Thyroid gland (tissue), 4 donors: ENCODE data around the gene PARP8. TPM values are rescaled to one million over a fixed set of nuclear protein-coding genes. Genes with fewer than 3 reads are reported as not detected.
A peak's percentile ranks its signal among the peaks of the same experiment; 100 is the strongest.

Experiments used
- DNase-seq, 2 donors: peaks; one replicate each; pipeline ENCODE4 v3.0.0-alpha.2; 2019
- H3K27ac ChIP-seq, 3 donors: fragments of 200-600 bp; sonication (generic); 1 replicate in 2 of 3; 2 replicates in 1 of 3; pipeline ENCODE4 v1.5.1; 2016 to 2019; ENCODE audit warnings: mild to moderate bottlenecking in 1 of 3, moderate library complexity in 1 of 3
- H3K27me3 ChIP-seq: fragments of 200-600 bp; sonication (generic); one replicate; pipeline ENCODE4 v1.5.1; 2019
- H3K36me3 ChIP-seq, 2 donors: fragments of 200-600 bp; sonication (generic); one replicate each; pipeline ENCODE4 v1.5.1; 2016 to 2019
- H3K4me1 ChIP-seq, 2 donors: fragments of 200-600 bp; sonication (generic); one replicate each; pipeline ENCODE4 v1.5.1; 2017 to 2019
- H3K4me3 ChIP-seq, 3 donors: fragments of 200-600 bp; sonication (generic); replicated peaks in 1 of 3; 1 replicate in 2 of 3; 2 replicates in 1 of 3; pipeline ENCODE4 v1.5.1; 2016; ENCODE audit warnings: mild to moderate bottlenecking in 1 of 3
- H3K9me3 ChIP-seq: fragments of 200-600 bp; sonication (generic); one replicate; pipeline ENCODE4 v1.5.1; 2017
- POLR2A ChIP-seq, 2 donors: fragments of 450-650 bp; IDR thresholded peaks; one replicate each; pipeline ENCODE4 v1.6.1; 2017; ENCODE audit warnings: antibody characterized with exemption in 2 of 2, mild to moderate bottlenecking in 2 of 2, moderate library complexity in 1 of 2
- WGBS, 2 donors: methylation state at CpG; one replicate each; pipeline ENCODE4 v1.1.5; 2017; 5-methylcytosine and 5-hydroxymethylcytosine counted together
- intact Hi-C: fragments of 100-400 bp; cut with DNase I; formaldehyde crosslinking; loops from one replicate; pipeline ENCODE4 v1.15.1; 2023
- total RNA-seq, 4 donors: library from RNA; depleted of rRNA; stranded (reverse); fragments of >200 nt; gene quantifications; one replicate each; pipeline ENCODE4 v1.2.3, GENCODE V29; 2016
- TF ChIP-seq, protein P1 (sequence below), 6 experiments: fragments of 200-600 bp in 3 of 6; fragments of 450-650 bp in 3 of 6; sonication (generic) in 3 of 6; IDR thresholded peaks; one replicate each; pipeline ENCODE4 v1.5.1; 2016 to 2019; ENCODE audit warnings: antibody characterized with exemption in 6 of 6, mild to moderate bottlenecking in 2 of 6, inconsistent platforms in 1 of 6, moderate library complexity in 1 of 6

The PARP8 gene
- total RNA-seq, 4 donors from 2014 or later, result 71.2 to 151 (median 107) TPM

DNA sequence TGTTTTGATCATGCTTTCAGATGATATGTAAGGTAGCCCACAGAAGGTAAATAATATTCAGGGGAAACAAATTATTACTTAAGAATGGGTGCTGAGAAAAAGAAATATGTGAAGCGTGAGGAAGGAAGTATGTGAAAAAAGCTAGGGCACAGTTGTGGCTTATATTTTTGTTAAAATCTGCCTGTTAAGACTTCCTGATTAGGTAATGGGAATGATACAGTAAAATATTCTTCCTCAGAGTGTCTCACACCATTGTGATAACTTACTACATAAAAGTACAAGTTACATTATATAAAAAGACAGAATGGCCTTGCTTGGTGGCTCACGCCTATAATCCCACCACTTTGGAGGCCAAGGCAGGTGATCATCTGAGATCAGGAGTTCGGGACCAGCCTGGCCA lies 18.7 kb upstream of the PARP8 start:
- no peak overlapping the region for H3K4me3 ChIP-seq
- no peak overlapping the region for H3K27ac ChIP-seq
- TF ChIP-seq, protein P1, sequence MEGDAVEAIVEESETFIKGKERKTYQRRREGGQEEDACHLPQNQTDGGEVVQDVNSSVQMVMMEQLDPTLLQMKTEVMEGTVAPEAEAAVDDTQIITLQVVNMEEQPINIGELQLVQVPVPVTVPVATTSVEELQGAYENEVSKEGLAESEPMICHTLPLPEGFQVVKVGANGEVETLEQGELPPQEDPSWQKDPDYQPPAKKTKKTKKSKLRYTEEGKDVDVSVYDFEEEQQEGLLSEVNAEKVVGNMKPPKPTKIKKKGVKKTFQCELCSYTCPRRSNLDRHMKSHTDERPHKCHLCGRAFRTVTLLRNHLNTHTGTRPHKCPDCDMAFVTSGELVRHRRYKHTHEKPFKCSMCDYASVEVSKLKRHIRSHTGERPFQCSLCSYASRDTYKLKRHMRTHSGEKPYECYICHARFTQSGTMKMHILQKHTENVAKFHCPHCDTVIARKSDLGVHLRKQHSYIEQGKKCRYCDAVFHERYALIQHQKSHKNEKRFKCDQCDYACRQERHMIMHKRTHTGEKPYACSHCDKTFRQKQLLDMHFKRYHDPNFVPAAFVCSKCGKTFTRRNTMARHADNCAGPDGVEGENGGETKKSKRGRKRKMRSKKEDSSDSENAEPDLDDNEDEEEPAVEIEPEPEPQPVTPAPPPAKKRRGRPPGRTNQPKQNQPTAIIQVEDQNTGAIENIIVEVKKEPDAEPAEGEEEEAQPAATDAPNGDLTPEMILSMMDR (IDR thresholded peaks at IDR 0.05), result no peak
- no peak for TF ChIP-seq POLR2A (IDR thresholded peaks at IDR 0.05)
- no peak for DNase-seq
- no peaks in the 10 kb centered on the region for H3K27me3 ChIP-seq
- H3K9me3 ChIP-seq, result no peaks in the 10 kb centered on the region
- intact Hi-C loops, result no loop called here
- H3K4me1 ChIP-seq, result peaks cover 0 to 7% of the 10 kb centered on the region in 2 donors
- WGBS, 2 donors, result 62 to 63% methylated on average over 3 of the region's 3 CpGs
- no peaks in the 10 kb centered on the region for H3K36me3 ChIP-seq

DNA sequence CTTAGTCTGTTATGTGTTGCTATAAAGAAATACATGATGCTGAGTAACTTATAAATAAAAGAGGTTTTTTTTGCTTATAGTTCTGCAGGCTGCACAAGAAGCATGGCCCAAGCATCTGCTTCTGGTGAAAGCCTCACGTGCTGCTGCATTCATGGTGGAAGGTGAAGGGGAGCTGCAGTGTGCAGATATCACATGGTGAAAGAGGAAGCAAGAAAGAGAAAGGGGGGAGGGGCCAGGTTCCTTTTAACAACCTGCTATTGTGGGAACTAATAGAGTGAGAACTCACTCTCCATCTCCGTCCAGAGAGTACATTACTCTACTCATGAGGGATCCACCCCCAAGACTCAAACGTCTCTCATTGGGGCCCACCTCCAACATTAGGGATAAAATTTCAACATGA lies 12.5 kb upstream of the PARP8 start:
- Histone ChIP-seq H3K27ac (no peak overlapping the region), H3K4me3 (no peak overlapping the region), H3K27me3 (no peaks in the 10 kb centered on the region), H3K9me3 (no peaks in the 10 kb centered on the region), H3K4me1 (peaks cover 14 to 23% of the 10 kb centered on the region in 2 donors), H3K36me3 (no peaks in the 10 kb centered on the region)
- TF ChIP-seq, protein P1 (IDR thresholded peaks at IDR 0.05), result no peak
- intact Hi-C loops, result no loop called here
- WGBS, 2 donors, result 80 to 86% methylated on average over 3 of the region's 3 CpGs
- no peak for DNase-seq

DNA sequence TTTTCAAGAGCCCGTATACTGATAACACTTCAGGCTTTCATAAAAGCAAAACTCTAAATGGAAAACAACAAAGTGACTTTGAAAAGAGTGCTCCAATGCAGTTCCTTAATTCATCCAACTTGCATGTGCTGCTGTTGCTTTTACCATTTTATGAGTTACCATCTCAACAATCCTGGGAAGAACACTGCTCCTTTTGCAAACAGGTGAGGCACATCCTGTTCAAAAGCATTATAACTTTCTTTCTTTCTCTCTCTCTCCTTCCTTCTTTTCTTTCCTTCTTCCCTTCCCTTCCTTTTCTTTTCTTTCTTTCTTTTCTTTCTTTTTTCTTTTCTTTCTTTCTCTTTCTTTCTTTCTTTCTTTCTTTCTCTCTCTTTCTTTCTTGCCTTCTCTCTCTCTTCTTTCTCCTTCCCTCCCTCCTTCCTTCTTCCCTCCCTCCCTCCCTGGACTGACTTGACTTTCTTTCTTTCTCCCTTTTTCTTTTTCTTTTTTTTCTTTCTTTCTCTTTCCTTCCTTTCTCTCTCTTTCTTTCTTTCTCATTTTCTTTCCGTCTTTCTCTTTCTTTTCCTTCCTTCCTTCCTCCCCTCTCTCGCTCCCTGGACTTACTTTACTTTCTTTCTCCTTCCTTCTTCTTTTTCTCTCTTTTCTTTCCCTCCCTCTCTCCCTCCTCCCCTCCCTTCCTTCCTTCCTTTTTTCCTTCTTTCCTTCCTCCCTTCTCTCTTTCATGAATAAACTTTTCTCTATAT lies 11.2 kb upstream of the PARP8 start:
- H3K9me3 ChIP-seq, result no peaks in the 10 kb centered on the region
- H3K27ac ChIP-seq, result peak overlapping the region in 1 of 3 donors; percentile 15
- TF ChIP-seq, protein P1 (IDR thresholded peaks at IDR 0.05), result no peak
- no peak for TF ChIP-seq POLR2A (IDR thresholded peaks at IDR 0.05)
- DNase-seq, result no peak
- H3K4me1 ChIP-seq, result peaks cover 21 to 33% of the 10 kb centered on the region in 2 donors
- no peaks in the 10 kb centered on the region for H3K36me3 ChIP-seq
- no peaks in the 10 kb centered on the region for H3K27me3 ChIP-seq
- WGBS, 2 donors, result 42 to 47% methylated on average over 3 of the region's 3 CpGs
- intact Hi-C loops, result no loop called here
- no peak overlapping the region for H3K4me3 ChIP-seq

DNA sequence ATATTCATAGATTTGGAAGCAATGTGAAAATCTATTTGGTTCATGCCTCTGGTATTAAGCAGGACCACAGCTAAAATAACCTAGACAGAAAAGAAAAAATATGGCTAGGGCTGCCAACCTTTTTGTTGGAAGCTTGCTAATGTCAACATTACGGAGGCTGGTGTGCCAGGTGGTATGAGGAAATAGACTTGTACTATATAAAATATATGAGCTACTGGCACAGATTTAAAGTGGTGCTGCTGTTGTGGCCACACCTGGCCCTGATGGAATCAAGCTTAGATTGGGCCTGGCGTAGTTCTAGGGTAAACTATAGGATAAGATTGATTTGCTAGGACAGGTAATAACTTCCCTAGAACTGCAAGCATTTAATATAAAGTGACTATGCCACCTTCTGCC lies 10.6 kb upstream of the PARP8 start:
- no peak for TF ChIP-seq POLR2A (IDR thresholded peaks at IDR 0.05)
- TF ChIP-seq, protein P1 (IDR thresholded peaks at IDR 0.05), result no peak
- Histone ChIP-seq H3K4me3 (no peak overlapping the region), H3K27me3 (no peaks in the 10 kb centered on the region), H3K36me3 (no peaks in the 10 kb centered on the region), H3K9me3 (no peaks in the 10 kb centered on the region), H3K4me1 (peaks cover 21 to 29% of the 10 kb centered on the region in 2 donors), H3K27ac (peak overlapping the region in 2 of 3 donors; percentile 6 to 55)
- DNase-seq, result peak; percentile 25 to 37
- 62 to 64% methylated on average over 2 of the region's 2 CpGs for WGBS, 2 donors
- intact Hi-C loops, result no loop called here

DNA sequence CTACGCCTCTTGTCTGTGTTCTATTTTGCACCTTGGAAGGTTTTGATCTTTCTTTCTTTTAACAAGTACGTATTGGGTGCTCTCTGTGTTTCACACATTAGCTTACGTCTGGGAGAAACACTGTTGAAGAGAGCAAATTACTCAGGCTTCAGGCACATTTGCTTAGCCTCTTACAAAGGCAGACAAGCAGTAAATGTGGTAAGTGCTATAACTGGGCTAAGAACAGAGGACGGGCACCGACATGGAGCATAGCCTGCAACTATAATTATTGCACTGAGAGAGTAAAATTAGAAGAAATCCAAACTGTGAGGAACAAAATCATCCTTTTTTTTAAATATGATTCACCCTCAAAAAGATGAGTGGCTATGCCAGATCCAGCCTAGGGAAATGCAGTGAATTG lies 9.4 kb upstream of the PARP8 start:
- intact Hi-C loops, result no loop called here
- DNase-seq, result no peak
- H3K4me3 ChIP-seq, result no peak overlapping the region
- no peak for TF ChIP-seq POLR2A (IDR thresholded peaks at IDR 0.05)
- TF ChIP-seq, protein P1 (IDR thresholded peaks at IDR 0.05), result no peak
- H3K27ac ChIP-seq, result peak overlapping the region in 2 of 3 donors; percentile 14 to 55
- H3K9me3 ChIP-seq, result no peaks in the 10 kb centered on the region
- H3K4me1 ChIP-seq, result peaks cover 21 to 28% of the 10 kb centered on the region in 2 donors
- no peaks in the 10 kb centered on the region for H3K27me3 ChIP-seq
- H3K36me3 ChIP-seq, result no peaks in the 10 kb centered on the region
- 55 to 62% methylated on average over 5 of the region's 5 CpGs for WGBS, 2 donors
